GM20431 (cell line): ENCODE measurements around the gene SDK1.
"Not testable (repeated sequence)": the region's sequence is repeated elsewhere in the genome, so short reads cannot be mapped to it uniquely, and the experiment has no call there.

Experiments
- in situ Hi-C: fragments of 300-500 bp; cut with MseI, MboI; formaldehyde crosslinking; loops from one replicate; pipeline ENCODE4 v1.15.0; 2020; ENCODE audit warnings: low sequenced_read_pairs; ENCODE audit not compliant: unreplicated experiment

SDK1 gene

DNA sequence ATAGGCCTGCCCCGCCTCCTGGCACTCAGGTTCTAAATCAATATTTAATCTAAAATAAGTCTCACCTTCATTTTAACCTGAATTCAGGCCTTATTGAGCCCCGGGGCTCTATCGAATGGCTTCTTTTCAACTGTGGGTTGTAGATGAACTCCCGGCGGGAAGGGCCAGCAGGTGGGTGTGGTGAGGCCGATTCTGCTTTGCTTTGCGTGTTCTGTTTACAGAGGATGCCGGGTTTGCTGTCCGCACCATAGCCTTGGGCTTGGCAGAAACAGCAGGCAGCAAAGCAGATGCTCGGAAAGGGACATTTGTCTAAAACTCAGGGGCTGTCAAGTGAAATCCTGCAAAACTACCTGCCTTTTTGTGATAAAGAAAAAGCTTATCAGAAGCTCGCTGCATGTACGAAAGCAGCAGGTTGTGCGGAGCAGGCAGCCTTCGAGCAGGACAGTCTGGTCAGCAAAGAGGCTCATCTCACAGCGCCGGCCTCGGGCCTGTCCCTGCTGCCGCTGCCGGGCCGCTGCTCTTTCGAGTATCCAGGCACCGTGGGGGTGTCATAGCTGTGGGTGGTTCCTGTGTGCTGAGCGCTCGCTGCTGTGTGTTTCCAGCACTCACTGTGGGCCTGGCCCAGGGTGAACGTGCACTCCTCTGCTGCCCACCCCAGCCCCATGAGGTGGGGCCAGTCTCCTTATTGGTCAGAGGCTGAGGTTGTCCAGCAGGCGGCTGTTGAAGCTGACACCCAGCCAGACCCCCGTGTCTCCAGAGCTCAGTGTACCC, 946.2 kb downstream of the SDK1 start:
- in situ Hi-C loops = loop anchor here (25.0 kb wide), 1 partner anchor 90 kb away; no protein-coding TSS in a partner anchor

DNA sequence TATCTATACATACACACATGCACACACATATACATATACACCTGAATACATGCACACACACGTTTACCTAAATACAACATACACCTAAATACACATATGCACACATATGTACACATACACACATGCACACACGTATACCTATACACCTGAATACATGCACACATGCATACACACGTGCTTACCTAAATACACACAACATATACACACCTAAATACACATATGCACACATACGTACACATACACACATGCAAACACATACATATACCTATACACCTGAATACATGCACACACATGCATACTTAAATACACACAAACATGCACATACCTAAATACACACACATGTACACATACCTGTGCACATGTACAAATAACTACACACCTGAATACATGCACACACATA, 947.2 kb downstream of the SDK1 start:
- in situ Hi-C loops = loop anchor here (25.0 kb wide), 1 partner anchor 89 kb away; no protein-coding TSS in a partner anchor

DNA sequence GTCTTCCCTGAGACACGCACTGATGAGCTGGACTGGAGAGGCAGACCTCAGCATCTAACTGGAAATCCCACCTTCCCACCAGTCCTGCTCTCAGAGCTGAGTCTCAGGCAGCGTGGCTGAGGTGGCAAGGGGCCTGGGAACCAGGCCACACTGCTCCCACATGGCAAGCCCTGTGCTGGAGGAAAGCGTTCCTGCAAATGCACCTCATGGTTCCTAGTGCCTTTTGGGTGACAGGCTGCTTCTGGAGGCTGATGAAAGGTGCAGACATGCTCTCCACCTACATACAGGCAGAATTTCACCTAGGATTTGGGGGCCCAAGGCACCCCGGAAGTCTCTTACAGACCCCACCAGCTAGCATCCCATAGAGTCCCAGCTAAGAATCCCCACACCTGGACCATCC, 948.2 kb downstream of the SDK1 start:
- in situ Hi-C loops = loop anchor here (25.0 kb wide), 1 partner anchor 88 kb away; no protein-coding TSS in a partner anchor

DNA sequence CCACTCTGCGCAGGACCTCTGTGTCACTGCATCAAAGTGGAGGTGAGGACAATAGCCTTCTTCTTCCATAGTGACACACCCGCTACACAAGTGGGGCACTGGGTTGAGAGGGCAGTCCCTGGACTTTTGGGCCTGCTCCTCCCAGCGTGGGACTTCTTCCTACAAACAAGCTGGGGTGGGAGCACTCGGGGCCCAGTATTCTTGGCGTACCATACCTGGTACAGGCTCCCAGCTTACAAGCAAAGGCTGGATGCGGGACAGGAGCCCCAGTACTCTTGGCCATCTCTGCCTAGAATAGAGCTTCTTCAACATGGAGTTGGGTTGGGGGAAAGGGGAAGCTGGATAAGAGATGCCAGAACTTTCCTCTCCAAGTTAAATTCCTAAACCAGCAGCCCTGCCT, 954.3 kb downstream of the SDK1 start:
- in situ Hi-C loops = no loop called here

DNA sequence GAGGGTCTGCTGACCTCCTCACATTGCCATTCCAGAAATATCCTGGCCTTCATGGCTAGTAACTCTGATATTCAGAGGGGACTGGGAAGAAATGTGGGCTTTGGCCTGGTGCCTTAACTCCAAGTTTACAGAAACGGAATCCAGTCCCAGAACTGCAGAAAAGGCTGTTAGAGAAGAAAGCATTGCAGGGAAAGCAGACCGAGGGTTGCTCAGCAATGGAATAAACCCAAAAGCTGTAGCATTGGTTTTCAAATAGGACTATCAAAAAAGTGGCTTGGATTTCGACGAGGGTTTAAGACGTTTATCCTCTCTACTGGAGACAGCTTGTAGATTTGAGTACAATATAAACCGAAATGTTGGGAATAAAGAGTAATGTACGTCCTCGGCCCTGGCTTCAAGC, 955.2 kb downstream of the SDK1 start:
- in situ Hi-C loops = no loop called here

DNA sequence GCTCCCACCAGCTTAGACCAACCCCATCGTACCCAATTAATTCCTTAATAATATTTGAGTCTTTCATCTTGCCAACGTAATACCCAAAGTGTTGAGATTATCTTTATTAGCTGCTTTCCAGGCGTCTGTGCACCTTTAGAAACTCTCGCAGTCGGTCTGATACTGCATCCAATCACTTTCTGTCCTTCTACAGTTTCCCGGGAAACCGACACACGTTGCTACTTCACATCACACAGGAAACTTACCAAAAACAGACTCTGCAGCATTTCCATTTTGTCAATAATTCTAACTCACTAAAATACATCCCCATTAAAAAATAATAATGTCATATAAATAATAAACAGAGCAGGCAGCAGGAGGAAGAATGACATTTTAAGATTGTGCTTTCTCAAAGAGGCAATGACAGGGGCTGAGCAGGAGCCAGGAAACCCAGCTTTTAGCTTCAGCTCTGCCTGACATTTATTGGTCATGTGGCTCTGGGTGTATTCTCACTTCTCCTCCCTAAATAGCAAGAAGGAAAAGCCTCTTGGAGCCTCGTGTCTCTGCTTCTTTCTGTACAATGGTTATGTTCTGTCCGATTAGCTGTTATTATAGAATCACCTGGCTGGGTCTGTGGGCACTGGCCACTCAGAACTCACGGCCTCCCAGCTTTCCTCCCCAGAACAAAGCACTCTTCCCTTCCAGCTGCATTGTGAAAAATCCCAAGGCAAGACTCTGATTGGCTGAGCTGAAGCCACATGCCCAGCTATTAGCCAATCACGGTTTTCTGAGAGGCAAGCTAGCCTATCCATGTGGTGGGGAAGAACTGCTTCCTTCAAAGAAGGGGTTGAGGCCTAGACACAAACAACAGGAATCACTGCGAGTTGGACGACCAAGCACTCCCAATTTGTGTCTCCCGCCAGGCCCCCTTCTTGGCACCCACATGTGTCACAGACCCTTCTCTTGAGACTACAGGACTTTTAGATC, 956.4 kb downstream of the SDK1 start:
- in situ Hi-C loops = no loop called here

DNA sequence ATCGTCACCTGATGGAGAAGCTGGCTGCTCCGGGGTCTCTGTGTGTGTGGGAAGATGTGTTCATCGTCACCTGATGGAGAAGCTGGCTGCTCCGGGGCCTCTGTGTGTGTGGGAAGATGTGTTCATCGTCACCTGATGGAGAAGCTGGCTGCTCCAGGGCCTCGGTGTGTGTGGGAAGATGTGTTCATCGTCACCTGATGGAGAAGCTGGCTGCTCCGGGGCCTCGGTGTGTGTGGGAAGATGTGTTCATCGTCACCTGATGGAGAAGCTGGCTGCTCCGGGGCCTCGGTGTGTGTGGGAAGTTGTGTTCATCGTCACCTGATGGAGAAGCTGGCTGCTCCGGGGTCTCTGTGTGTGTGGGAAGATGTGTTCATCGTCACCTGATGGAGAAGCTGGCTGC, 959.1 kb downstream of the SDK1 start:
- in situ Hi-C loops = not testable (repeated sequence)

DNA sequence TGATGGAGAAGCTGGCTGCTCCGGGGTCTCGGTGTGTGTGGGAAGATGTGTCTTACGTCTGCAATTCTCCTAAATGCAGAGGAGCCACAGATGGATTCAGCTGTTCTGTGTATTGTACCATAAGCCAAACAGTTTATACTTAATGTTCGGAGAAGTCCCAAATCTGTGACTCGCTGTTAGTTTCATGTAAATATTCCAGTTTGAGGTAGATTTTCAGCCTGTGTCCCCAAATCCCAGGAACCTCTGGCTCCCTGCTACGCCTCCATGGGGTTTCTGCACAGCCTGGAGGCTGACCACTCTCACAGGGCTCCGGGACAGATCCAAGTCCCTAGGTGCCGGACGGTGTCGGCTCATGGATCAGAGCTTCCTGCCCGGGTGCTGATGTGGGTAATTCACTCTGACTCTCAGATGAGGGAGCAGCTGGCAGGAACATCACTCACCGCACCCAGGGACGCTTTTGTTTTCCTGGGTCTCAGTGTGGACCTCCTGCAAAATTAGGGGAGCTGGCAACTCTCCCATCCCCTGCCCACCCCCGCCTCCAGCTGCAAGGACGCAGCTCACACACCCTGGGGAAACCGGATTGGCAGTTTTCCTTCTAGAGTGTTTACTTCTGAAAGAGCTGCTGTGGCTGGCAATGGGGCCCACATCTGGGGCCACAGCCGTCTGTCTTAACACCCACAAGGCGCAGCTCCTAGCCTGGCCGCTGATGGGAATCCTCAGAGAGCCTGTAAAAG, 960.0 kb downstream of the SDK1 start:
- in situ Hi-C loops = no loop called here

DNA sequence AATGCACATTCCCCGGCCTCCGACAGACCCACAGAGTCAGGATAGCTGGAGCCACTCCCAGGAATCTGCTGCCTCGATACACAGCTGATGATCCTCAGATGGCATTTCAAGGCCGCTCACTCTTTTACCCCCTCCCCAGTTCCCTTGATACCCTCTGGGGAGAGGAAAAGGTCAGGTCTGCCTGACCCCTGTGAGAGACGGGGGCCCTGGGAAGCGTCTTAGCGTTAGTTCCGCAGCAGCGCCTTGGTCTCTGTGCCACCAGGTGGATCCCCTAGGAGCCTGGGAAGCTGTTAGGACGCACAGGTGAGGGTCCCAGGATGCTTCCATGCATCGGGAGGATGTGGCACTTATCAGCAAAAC, 960.5 kb downstream of the SDK1 start:
- in situ Hi-C loops = no loop called here

DNA sequence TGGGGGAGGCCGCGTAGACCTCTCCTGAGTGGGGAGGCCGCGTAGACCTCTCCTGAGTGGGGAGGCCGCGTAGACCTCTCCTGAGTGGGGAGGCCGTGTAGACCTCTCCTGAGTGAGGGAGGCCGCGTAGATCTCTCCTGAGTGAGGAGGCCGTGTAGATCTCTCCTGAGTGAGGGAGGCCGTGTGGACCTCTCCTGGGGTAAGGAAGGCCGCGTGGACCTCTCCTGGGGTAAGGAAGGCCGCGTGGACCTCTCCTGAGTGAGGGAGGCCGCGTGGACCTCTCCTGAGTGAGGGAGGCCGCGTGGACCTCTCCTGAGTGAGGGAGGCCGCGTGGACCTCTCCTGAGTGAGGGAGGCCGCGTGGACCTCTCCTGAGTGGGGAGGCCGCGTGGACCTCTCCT, 963.2 kb downstream of the SDK1 start:
- in situ Hi-C loops = not testable (repeated sequence)

DNA sequence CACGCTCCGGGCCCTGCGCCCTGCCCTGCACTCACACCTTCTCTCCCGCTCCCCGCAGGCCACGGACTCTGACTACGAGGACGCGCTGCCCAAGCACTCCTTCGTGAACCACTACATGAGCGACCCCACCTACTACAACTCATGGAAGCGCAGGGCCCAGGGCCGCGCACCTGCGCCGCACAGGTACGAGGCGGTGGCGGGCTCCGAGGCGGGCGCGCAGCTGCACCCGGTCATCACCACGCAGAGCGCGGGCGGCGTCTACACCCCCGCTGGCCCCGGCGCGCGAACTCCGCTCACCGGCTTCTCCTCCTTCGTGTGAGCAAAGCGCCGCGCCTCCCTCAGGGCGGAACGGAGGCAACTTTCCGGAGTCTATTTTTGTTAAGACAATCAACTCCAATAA, 964.0 kb downstream of the SDK1 start:
- in situ Hi-C loops = no loop called here

DNA sequence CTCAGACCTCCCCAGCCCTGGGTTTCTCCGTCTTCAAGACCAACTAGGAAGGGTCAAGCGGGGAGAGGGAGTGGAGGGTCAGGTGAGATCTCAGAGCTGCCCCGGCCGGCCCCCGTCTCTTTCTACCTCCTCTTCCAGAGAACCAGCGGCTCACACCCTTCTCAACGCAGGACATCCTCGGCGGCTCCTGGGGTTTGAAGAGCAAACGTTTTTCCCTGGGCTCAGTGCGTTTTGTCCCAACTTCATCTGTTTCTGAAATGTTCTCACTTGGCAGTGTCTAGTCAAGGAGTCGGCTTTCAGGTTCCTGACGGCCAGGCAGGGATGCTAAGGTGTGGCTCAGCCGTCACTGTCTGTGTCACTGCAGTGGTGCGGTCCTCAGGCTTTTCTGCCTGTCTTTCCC, 964.6 kb downstream of the SDK1 start:
- in situ Hi-C loops = no loop called here

DNA sequence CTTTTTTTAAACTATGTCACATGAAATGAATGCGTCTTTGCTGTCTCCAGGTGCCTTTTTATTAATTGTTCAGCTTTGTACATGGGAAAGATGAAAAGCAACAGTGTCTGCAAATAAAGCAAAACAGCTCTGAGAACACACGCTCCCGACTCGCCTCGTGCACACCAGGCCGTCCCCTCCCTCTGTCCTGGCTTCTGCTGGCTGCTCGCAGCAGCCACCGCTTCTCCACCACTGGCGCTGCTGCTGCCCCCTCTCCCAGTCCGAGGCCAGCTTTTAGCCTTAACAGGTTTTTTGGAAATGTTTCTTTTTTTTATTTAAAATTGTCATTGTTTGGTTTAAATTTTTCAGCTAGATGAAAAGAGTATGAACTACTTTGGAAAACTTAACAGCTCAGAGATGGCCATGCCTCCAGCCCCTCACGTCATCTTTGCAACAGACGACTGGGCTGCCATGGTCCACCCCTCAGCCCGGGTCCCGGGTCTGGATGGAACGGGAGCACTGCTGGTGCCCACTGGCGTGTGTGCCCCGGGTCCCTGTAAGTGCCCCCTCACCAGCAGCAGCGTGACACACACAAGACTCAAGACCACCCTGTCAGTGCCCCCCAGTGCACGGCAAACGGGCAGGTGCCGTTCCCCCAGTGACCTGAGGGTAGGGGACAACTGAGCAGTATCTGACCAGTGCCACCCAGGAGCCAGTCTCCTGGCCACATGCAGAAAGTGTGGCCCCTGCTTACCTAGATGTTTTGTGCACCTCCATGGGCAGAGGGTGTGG, 965.4 kb downstream of the SDK1 start:
- in situ Hi-C loops = no loop called here

DNA sequence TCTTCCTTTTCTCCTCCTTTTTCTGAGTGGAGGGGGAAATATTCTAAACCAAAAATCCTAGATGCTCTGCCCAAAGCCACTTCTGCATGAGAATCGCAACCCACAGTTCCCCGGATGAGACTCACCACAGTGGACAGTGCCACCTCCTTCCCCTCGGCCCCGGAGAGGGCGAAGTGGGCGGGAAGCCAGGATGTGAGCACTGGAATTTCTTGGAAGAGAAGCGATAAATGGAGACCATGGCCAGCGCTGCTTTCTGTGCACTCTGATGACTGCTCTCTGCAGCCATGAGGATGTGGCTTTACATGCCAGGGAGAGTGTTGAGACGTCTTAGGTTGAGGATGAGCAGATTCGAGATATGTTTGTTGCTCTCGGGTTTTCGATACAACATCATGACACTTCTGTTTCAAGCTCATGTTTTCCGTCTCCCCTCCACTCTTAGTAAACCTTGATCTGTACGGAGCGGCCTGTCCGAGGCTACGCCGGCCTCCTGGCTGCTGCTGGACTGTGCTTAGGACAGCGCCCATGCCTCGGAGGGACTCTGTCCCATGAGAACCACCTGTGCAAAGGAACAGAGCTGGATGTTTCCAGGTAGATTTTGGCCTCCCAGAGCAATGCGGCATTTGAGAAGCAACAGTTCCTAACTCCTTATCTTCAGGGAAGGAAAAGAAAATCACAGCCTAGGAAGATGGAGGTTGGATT, 966.4 kb downstream of the SDK1 start:
- in situ Hi-C loops = no loop called here

DNA sequence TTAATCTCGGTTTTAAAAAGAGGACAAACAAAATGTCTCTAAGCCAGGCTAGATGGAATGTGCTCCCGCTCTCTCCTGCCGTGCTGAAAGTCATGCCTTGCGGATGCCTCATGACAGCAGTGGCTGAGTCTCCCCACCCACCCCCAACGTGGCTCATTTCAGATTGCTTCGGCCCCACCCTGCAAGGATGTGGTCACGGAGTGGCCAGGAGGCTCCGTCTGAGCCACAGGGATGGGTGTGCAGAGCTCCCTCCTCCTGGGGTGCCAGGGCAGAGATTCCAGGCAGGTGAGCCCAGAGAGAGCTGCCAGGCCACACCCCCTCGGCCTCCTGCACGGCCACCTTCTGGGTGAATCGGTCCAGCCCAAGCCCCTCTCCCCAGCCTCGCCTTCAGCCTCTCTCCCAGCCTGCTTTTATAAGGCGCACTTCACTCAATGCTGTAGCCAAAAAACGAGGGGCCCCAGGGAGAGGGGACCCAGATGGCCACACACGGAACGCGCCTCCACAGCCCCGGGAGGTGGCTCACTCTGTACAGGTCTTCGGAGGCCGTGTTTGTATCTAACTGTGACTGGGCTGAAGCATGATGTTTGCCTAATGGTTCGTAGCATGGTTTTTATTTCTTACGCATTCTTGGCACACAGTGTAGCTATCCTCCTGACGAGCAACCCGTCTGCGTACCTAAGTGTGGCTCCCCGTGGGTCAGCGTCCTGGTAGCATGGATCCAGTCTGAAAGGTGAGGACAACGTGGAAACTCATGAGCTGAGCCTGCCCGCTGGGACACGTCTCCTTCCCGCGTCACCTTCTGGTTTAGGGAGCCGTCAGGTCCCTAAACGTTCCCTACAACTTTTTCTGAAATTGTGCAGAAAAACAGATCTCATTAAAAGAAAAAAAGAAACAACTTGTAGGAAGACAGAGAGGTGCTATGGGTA, 967.3 kb downstream of the SDK1 start:
- in situ Hi-C loops = no loop called here

DNA sequence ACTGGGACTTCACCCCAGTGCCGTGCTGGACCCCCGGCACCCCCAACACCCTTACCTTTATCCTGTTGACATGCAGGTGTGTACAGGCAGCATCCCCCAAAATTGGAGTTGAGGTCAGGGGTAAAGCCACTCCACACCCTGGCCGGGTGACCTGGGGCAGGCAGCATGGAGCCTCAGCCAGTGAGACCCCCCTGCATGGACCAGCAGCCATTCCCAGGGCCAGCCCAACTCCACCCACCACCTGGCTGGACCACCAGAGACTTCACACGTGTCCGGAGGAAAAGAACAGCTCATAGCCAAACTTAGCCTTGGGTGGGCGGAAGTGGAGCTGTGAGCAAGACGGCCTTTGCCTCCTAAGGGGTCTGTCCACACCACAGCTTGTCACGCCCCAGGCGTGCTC, 968.0 kb downstream of the SDK1 start:
- in situ Hi-C loops = no loop called here

DNA sequence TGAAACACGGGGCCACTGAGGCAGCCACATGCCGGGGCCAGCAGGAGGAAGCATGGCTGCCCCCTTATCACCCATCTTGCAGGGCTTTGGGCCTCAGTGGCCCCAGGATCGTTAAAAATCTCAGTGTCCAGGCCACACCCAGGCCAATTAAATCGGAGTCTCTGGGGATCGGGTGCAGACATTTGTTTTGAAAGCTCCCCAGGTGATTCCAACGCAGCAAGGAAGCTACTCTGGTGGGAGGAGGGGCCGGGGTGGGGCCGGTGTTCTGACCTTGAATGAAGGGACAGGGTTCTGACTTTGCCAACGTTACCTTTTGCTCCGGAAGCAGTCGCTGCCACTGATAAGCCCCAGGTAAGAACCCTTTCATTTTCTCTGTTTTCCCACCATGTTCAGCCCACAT, 968.7 kb downstream of the SDK1 start:
- in situ Hi-C loops = no loop called here

DNA sequence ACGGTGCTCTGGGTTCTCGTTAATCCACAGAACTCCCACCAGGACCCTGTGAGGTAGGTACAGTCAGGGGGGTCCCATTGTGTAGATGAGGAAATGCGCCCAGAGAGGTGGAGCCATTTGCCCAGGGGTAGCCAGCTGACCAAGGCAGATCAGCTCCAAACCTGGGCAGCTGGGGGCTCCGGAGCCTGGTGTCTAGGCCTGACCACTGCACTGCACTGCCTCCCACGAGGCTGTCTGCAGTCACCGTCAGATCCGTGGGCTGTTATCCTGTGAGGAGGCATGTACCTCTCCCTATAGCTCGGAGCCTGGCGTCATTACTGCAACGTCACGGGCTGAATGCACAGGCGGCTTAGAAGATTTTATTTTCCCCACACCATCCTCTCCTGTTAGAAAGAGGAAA, 969.2 kb downstream of the SDK1 start:
- in situ Hi-C loops = no loop called here
